HepG2 (cell line): ENCODE results near the gene CDC6. TPM values are rescaled to one million over a fixed set of nuclear protein-coding genes. Genes with fewer than 3 reads are reported as not detected.
A peak's percentile ranks its signal among the peaks of the same experiment; 100 is the strongest.

Source experiments
- ATAC-seq: fragments of 200-7000 bp; cut with Tn5 transposase; 3 replicates; pipeline ENCODE4 v1.9.1; 2020; ENCODE audit warnings: mild to moderate bottlenecking, moderate library complexity
- BruUV-seq: library from RNA; stranded (reverse); fragments of 400-500 nt; replicated peaks from 2 replicates; lab custom pipeline; 2021; lab: Mats Ljungman, UMichigan
- CTCF ChIA-PET: fragments of 300-600 bp; formaldehyde crosslinking; extraction: SDS; loops from one replicate; lab custom pipeline; 2021; ENCODE audit warnings: low total read pairs, inconsistent platforms, low intra/inter-chr PET ratio; lab: Yijun Ruan, JAX
- POLR2A ChIA-PET: fragments of 350-600 bp; sonication (Branson Sonifier 250); formaldehyde crosslinking; loops from one replicate; lab custom pipeline; 2020; ENCODE audit warnings: antibody characterized with exemption, inconsistent platforms; lab: Yijun Ruan, JAX
- DNase-seq: peaks from one replicate; pipeline ENCODE4 v3.0.0-alpha.2; 2015; ENCODE audit warnings: low spot score
- FAIRE-seq: peaks from 3 replicates; lab custom pipeline; 2011; peaks lifted over from hg19 to GRCh38; lab: Jason Lieb, UNC
- H2AFZ ChIP-seq: one replicate; pipeline ENCODE4 v1.6.1; 2011; ENCODE audit warnings: low read length, inconsistent platforms
- H3K27ac ChIP-seq: fragments of 300-600 bp; 3 replicates; pipeline ENCODE4 v1.8.0; 2011; ENCODE audit warnings: mixed run types, mild to moderate bottlenecking, mixed read lengths, low read length, inconsistent platforms; ENCODE audit not compliant: insufficient read depth; ENCODE audit errors: extremely low read length
- H3K27me3 ChIP-seq, 2 experiments: fragments of 200-600 bp in 1 of 2; 2 replicates in 1 of 2; 3 replicates in 1 of 2; pipeline versions ENCODE4 v1.6.0 to v1.8.0; 2011; ENCODE audit warnings: low read length in 2 of 2, mild to moderate bottlenecking in 2 of 2, moderate library complexity in 2 of 2, inconsistent platforms in 1 of 2; ENCODE audit not compliant: insufficient read depth in 2 of 2, control insufficient read depth in 1 of 2
- H3K36me3 ChIP-seq, 2 experiments: fragments of 200-600 bp in 1 of 2; replicated peaks in 1 of 2; 2 replicates in 1 of 2; 3 replicates in 1 of 2; pipeline versions ENCODE4 v1.5.1 to v1.8.0; 2011; ENCODE audit warnings: low read length in 2 of 2, inconsistent platforms in 1 of 2; ENCODE audit not compliant: insufficient read depth in 2 of 2, control insufficient read depth in 1 of 2
- H3K4me1 ChIP-seq: 2 replicates; pipeline ENCODE4 v1.5.1; 2012; ENCODE audit warnings: low read length, inconsistent platforms; ENCODE audit not compliant: insufficient read depth
- H3K4me2 ChIP-seq: 2 replicates; pipeline ENCODE4 v1.6.0; 2011; ENCODE audit warnings: low read depth, low read length, inconsistent platforms
- H3K4me3 ChIP-seq, 3 experiments: fragments of 200-600 bp in 1 of 3; sonication (generic), shearing (Covaris generic) in 1 of 3; replicated peaks in 1 of 3; 2 replicates each; pipeline ENCODE4 v1.5.1; 2011 to 2016; ENCODE audit warnings: low read length in 3 of 3, inconsistent platforms in 2 of 3, low read depth in 2 of 3, mild to moderate bottlenecking in 2 of 3, control low read depth in 1 of 3, mixed read lengths in 1 of 3; ENCODE audit not compliant: insufficient read depth in 1 of 3
- H3K79me2 ChIP-seq: one replicate; pipeline ENCODE4 v1.6.1; 2011; ENCODE audit warnings: low read length, inconsistent platforms; ENCODE audit not compliant: insufficient read depth
- H3K9ac ChIP-seq: 2 replicates; pipeline ENCODE4 v1.6.0; 2011; ENCODE audit warnings: mild to moderate bottlenecking, low read depth, low read length, inconsistent platforms; ENCODE audit not compliant: insufficient read depth
- H3K9me3 ChIP-seq: 2 replicates; pipeline ENCODE4 v1.5.1; 2012; ENCODE audit warnings: mild to moderate bottlenecking, low read length
- H4K20me1 ChIP-seq: 2 replicates; pipeline ENCODE4 v1.6.0; 2011; ENCODE audit warnings: inconsistent platforms, mild to moderate bottlenecking, low read length, moderate library complexity; ENCODE audit not compliant: insufficient read depth
- HINFP ChIP-seq: sonication (generic); formaldehyde crosslinking; IDR thresholded peaks from 2 replicates; pipeline ENCODE4 v1.4.0; 2020; ENCODE audit warnings: low read depth, mild to moderate bottlenecking, missing genetic modification reagents
- IRF2 ChIP-seq: IDR thresholded peaks from 2 replicates; pipeline ENCODE4 v1.6.1; 2018; ENCODE audit warnings: missing genetic modification reagents, missing compliant biosample characterization
- NR2F6 ChIP-seq, 2 experiments: IDR thresholded peaks; 2 replicates each; pipeline ENCODE4 v1.6.1; 2016; ENCODE audit warnings: antibody characterized with exemption in 1 of 2, mild to moderate bottlenecking in 1 of 2
- POLR2AphosphoS5 ChIP-seq: IDR thresholded peaks from 2 replicates; pipeline ENCODE4 v1.6.1; 2012; ENCODE audit warnings: low read depth, low read length
- POLR2G ChIP-seq: fragments of 200-400 bp; formaldehyde crosslinking; IDR thresholded peaks from 2 replicates; pipeline ENCODE4 v1.6.1; 2018; ENCODE audit warnings: mild to moderate bottlenecking, low read depth, low read length, moderate library complexity
- SKIL ChIP-seq: sonication (generic); formaldehyde crosslinking; IDR thresholded peaks from 2 replicates; pipeline ENCODE4 v1.8.0; 2022; ENCODE audit warnings: missing genetic modification reagents, mild to moderate bottlenecking, moderate library complexity, borderline replicate concordance
- SOX13 ChIP-seq, 3 experiments: fragments of 450-650 bp in 1 of 3; sonication (generic) in 1 of 3; formaldehyde crosslinking in 1 of 3; IDR thresholded peaks in 2 of 3; conservative IDR thresholded peaks in 1 of 3; 2 replicates each; pipeline versions ENCODE4 v1.5.0 to v1.6.1; 2016 to 2020; ENCODE audit warnings: antibody characterized with exemption in 1 of 3, mild to moderate bottlenecking in 1 of 3, missing compliant biosample characterization in 1 of 3, missing genetic modification reagents in 1 of 3, moderate library complexity in 1 of 3
- SRF ChIP-seq: IDR thresholded peaks from 2 replicates; pipeline ENCODE4 v1.6.1; 2011; ENCODE audit warnings: mild to moderate bottlenecking, low read depth, low read length, moderate library complexity
- TOPORS ChIP-seq: sonication (generic); formaldehyde crosslinking; IDR thresholded peaks from 2 replicates; pipeline ENCODE4 v1.8.0; 2023; ENCODE audit warnings: mild to moderate bottlenecking, missing genetic modification reagents
- ZNF124 ChIP-seq: sonication (generic); formaldehyde crosslinking; IDR thresholded peaks from 2 replicates; pipeline ENCODE4 v1.4.0; 2020; ENCODE audit warnings: missing genetic modification reagents
- ZNF350 ChIP-seq: sonication (generic); formaldehyde crosslinking; IDR thresholded peaks from 2 replicates; pipeline ENCODE4 v1.4.0; 2020; ENCODE audit warnings: mild to moderate bottlenecking, low read depth, missing genetic modification reagents, borderline replicate concordance
- ZZZ3 ChIP-seq: sonication (generic); formaldehyde crosslinking; IDR thresholded peaks from 2 replicates; pipeline ENCODE4 v1.4.0; 2020; ENCODE audit warnings: missing genetic modification reagents, mild to moderate bottlenecking, borderline replicate concordance
- WGBS: methylation state at CpG from one replicate; pipeline ENCODE4 v1.1.6; 2017; ENCODE audit warnings: low lambda C conversion rate; 5-methylcytosine and 5-hydroxymethylcytosine counted together
- in situ Hi-C: cut with HindIII; loops from 2 replicates; pipeline ENCODE4 v1.10.0; 2017; ENCODE audit warnings: low pct_unique_long_range_greater_than_20kb; ENCODE audit not compliant: extremely low pct_ligation_motif_present
- intact Hi-C: fragments of 100-400 bp; cut with micrococcal nuclease; formaldehyde crosslinking; loops from one replicate; pipeline ENCODE4 v1.10.0; 2022; ENCODE audit not compliant: unreplicated experiment
- polyA plus RNA-seq, 8 experiments: library from polyadenylated mRNA; depleted of rRNA in 3 of 8; stranded (reverse) in 7 of 8; unstranded in 1 of 8; fragments of >200 nt; fragmentation: Illumina TruSeq in 4 of 8; extraction: Trizol in 4 of 8; gene quantifications; 2 replicates each; pipeline versions ENCODE4 v1.2.1 to v1.2.3, GENCODE V29; 2011 to 2016; ENCODE audit warnings: low read depth in 4 of 8, missing spikeins in 1 of 8, mixed read lengths in 1 of 8; ENCODE audit not compliant: insufficient read depth in 1 of 8
- total RNA-seq, 5 experiments: library from RNA; depleted of rRNA; stranded (reverse); fragments of >200 nt; fragmentation: Illumina TruSeq; extraction: Trizol; gene quantifications; 2 replicates each; pipeline ENCODE4 v1.2.3, GENCODE V29; 2016; ENCODE audit warnings: low read depth in 1 of 5
- TF ChIP-seq, protein P1 (sequence below): sonication (generic); formaldehyde crosslinking; IDR thresholded peaks from 2 replicates; pipeline ENCODE4 v1.4.0; 2020; ENCODE audit warnings: missing genetic modification reagents, borderline replicate concordance

Gene CDC6
- total and polyA plus RNA-seq, 2 of the 13 experiments (the other 11 are each of a cell fraction or from before 2014, with no cell fraction given) = 17.4 to 114 TPM

- in situ Hi-C loops = no loop called here
- POLR2A ChIA-PET = interaction anchor here (0.9 to 4.1 kb wide), 11 partner anchors 8 to 196 kb away, joined by 3 to 35 read pairs (median 3); no protein-coding TSS in a partner anchor
- TF ChIP-seq SOX13 (IDR thresholded peaks at IDR 0.05) (no peak), SOX13 (CRISPR knock-in tag; conservative IDR thresholded peaks at IDR 0.05 in 1 of 2, IDR thresholded peaks at IDR 0.05 in 1 of 2) (peak in 1 of 2 experiments; percentile 25; a peak in 1 of 4 replicates), SKIL (CRISPR knock-in tag) (0 out of 2 replicates have a peak, but pooled peaks have one; percentile 9), TOPORS (CRISPR knock-in tag) (peak; percentile 46; the same call in 1 of the 2 replicates), ZNF350 (CRISPR knock-in tag) (peak; percentile 72), POLR2G (peak; percentile 49; the same call in 1 of the 2 replicates), IRF2 (0 out of 2 replicates have a peak, but pooled peaks have one; percentile 71), ZZZ3 (no peak), NR2F6 (IDR thresholded peaks at IDR 0.05) (no peak), NR2F6 (CRISPR knock-in tag; IDR thresholded peaks at IDR 0.05) (0 out of 2 replicates have a peak, but pooled peaks have one; percentile 16), SRF (no peak), POLR2AphosphoS5 (no peak; the same call in 1 of the 2 replicates), HINFP (CRISPR knock-in tag) (peak; percentile 83; the same call in 1 of the 2 replicates), ZNF124 (0 out of 2 replicates have a peak, but pooled peaks have one; percentile 77)
- TF ChIP-seq, protein P1, sequence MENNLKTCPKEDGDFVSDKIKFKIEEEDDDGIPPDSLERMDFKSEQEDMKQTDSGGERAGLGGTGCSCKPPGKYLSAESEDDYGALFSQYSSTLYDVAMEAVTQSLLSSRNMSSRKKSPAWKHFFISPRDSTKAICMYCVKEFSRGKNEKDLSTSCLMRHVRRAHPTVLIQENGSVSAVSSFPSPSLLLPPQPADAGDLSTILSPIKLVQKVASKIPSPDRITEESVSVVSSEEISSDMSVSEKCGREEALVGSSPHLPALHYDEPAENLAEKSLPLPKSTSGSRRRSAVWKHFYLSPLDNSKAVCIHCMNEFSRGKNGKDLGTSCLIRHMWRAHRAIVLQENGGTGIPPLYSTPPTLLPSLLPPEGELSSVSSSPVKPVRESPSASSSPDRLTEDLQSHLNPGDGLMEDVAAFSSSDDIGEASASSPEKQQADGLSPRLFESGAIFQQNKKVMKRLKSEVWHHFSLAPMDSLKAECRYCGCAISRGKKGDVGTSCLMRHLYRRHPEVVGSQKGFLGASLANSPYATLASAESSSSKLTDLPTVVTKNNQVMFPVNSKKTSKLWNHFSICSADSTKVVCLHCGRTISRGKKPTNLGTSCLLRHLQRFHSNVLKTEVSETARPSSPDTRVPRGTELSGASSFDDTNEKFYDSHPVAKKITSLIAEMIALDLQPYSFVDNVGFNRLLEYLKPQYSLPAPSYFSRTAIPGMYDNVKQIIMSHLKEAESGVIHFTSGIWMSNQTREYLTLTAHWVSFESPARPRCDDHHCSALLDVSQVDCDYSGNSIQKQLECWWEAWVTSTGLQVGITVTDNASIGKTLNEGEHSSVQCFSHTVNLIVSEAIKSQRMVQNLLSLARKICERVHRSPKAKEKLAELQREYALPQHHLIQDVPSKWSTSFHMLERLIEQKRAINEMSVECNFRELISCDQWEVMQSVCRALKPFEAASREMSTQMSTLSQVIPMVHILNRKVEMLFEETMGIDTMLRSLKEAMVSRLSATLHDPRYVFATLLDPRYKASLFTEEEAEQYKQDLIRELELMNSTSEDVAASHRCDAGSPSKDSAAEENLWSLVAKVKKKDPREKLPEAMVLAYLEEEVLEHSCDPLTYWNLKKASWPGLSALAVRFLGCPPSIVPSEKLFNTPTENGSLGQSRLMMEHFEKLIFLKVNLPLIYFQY = peak; percentile 49; the same call in 1 of the 2 replicates
Observed at GRCh38 chr17:40309031-40309948, 21.6 kb downstream of the CDC6 start, which contains the start of gene RARA. TSS of gene RARA (plus strand) at chr17:40309180. CDS start at chr17:40331219, 22,039 bp downstream.

More at GRCh38 chr17:40309031-40309948, 21.6 kb downstream of the CDC6 start, which contains the start of gene RARA:
- H3K4me1 ChIP-seq = peaks cover 76% of the 10 kb centered on the region
- H3K4me2 ChIP-seq = peak within 1 kb of the TSS; percentile 93
- H3K27me3 ChIP-seq = no peaks in the 10 kb centered on the region; a peak in 1 of 5 replicates
- FAIRE-seq = no peak
- no peaks in the 10 kb centered on the region for H3K9me3 ChIP-seq
- 2% methylated on average over 15 of the region's 20 CpGs for WGBS
- BruUV-seq = no TSS peak
- H3K9ac ChIP-seq = peak within 1 kb of the TSS; percentile 61
- no peaks in the 10 kb centered on the region for H4K20me1 ChIP-seq
- intact Hi-C loops = no loop called here
- no peak within 1 kb of the TSS for H3K27ac ChIP-seq
- no peaks in the 10 kb centered on the region for H3K79me2 ChIP-seq
- peak within 1 kb of the TSS; percentile 78 to 89 (median 88) for H3K4me3 ChIP-seq
- H2AFZ ChIP-seq = peak within 1 kb of the TSS; percentile 35
- DNase-seq = peak; percentile 51
- CTCF ChIA-PET = interaction anchor here (0.6 kb wide), 1 partner anchor 44 kb away, joined by 3 read pairs; no protein-coding TSS in a partner anchor
- no peaks in the 10 kb centered on the region; a peak in 1 of 5 replicates for H3K36me3 ChIP-seq
- ATAC-seq = peak; percentile 74
